ENCODE measurements around the gene ESR1.

Gene ESR1

GRCh38 chr6:152096863-152097496, 289.5 kb downstream of the ESR1 start:
- H3K4me1 ChIP-seq = no peaks in the 10 kb centered on the region
- no peak overlapping the region for H3K4me3 ChIP-seq
- H3K9ac ChIP-seq = no peak overlapping the region
- H3K9me3 ChIP-seq = no peaks in the 10 kb centered on the region
- no peak overlapping the region for H3K4me2 ChIP-seq
- H3K27ac ChIP-seq = no peak overlapping the region
- 0 out of 2 replicates have a peak, but pooled peaks cover 6% of the 10 kb centered on the region for H4K20me1 ChIP-seq
- H3K27me3 ChIP-seq = no peaks in the 10 kb centered on the region
- no peak for TF ChIP-seq Cebpa-rat (IDR thresholded peaks at IDR 0.05)
- peaks cover 5% of the 10 kb centered on the region for H3K36me3 ChIP-seq

GRCh38 chr6:152098683-152099082, 291.2 kb downstream of the ESR1 start:
- Histone ChIP-seq H3K36me3 (peaks cover 5% of the 10 kb centered on the region), H4K20me1 (0 out of 2 replicates have a peak, but pooled peaks cover 6% of the 10 kb centered on the region), H3K4me3 (peak overlapping the region; percentile 68), H3K4me1 (no peaks in the 10 kb centered on the region), H3K27me3 (no peaks in the 10 kb centered on the region), H3K4me2 (no peak overlapping the region), H3K9ac (peak overlapping the region; percentile 77), H3K27ac (peak overlapping the region; percentile 68), H3K9me3 (no peaks in the 10 kb centered on the region)
- no peak for TF ChIP-seq Cebpa-rat (IDR thresholded peaks at IDR 0.05)

- TF ChIP-seq Cebpa-rat (IDR thresholded peaks at IDR 0.05) = no peak
- 0 out of 2 replicates have a peak, but pooled peaks cover 6% of the 10 kb centered on the region for H4K20me1 ChIP-seq
- no peak overlapping the region for H3K9ac ChIP-seq
- no peak overlapping the region for H3K4me2 ChIP-seq
- H3K9me3 ChIP-seq = no peaks in the 10 kb centered on the region
- H3K36me3 ChIP-seq = peaks cover 5% of the 10 kb centered on the region
- no peaks in the 10 kb centered on the region for H3K27me3 ChIP-seq
- no peaks in the 10 kb centered on the region for H3K4me1 ChIP-seq
- H3K27ac ChIP-seq = no peak overlapping the region
- no peak overlapping the region for H3K4me3 ChIP-seq
These were observed 292.1 kb downstream of the ESR1 start for GRCh38 chr6:152099446-152100182.

GRCh38 chr6:152100183-152100618, 292.7 kb downstream of the ESR1 start:
- H3K9ac ChIP-seq = no peak overlapping the region
- H3K4me1 ChIP-seq = no peaks in the 10 kb centered on the region
- TF ChIP-seq Cebpa-rat (IDR thresholded peaks at IDR 0.05) = no peak
- H4K20me1 ChIP-seq = 0 out of 2 replicates have a peak, but pooled peaks cover 6% of the 10 kb centered on the region
- H3K4me2 ChIP-seq = no peak overlapping the region
- peaks cover 5% of the 10 kb centered on the region for H3K36me3 ChIP-seq
- H3K27ac ChIP-seq = no peak overlapping the region
- H3K27me3 ChIP-seq = no peaks in the 10 kb centered on the region
- H3K4me3 ChIP-seq = no peak overlapping the region
- H3K9me3 ChIP-seq = no peaks in the 10 kb centered on the region

GRCh38 chr6:152107973-152108372, 300.5 kb downstream of the ESR1 start:
- H3K9me3 ChIP-seq = no peaks in the 10 kb centered on the region
- no peaks in the 10 kb centered on the region for H4K20me1 ChIP-seq
- no peaks in the 10 kb centered on the region for H3K36me3 ChIP-seq
- no peaks in the 10 kb centered on the region; the same call in 1 of the 2 replicates for H3K4me1 ChIP-seq
- no peak overlapping the region for H3K4me3 ChIP-seq
- no peak overlapping the region for H3K9ac ChIP-seq
- H3K27ac ChIP-seq = no peak overlapping the region
- TF ChIP-seq Cebpa-rat (IDR thresholded peaks at IDR 0.05) = no peak
- H3K4me2 ChIP-seq = no peak overlapping the region
- H3K27me3 ChIP-seq = no peaks in the 10 kb centered on the region

GRCh38 chr6:152110886-152111820, 303.7 kb downstream of the ESR1 start:
- Histone ChIP-seq H3K27me3 (no peaks in the 10 kb centered on the region), H3K4me3 (no peak overlapping the region), H3K4me1 (no peaks in the 10 kb centered on the region; the same call in 1 of the 2 replicates), H3K4me2 (peak overlapping the region; percentile 22; the same call in 1 of the 2 replicates), H3K9me3 (no peaks in the 10 kb centered on the region), H3K27ac (no peak overlapping the region), H3K36me3 (no peaks in the 10 kb centered on the region), H4K20me1 (no peaks in the 10 kb centered on the region), H3K9ac (no peak overlapping the region)
- TF ChIP-seq Cebpa-rat (IDR thresholded peaks at IDR 0.05) = no peak

GRCh38 chr6:152112491-152113261, 305.2 kb downstream of the ESR1 start:
- Histone ChIP-seq H3K4me1 (no peaks in the 10 kb centered on the region; the same call in 1 of the 2 replicates), H3K9me3 (no peaks in the 10 kb centered on the region), H3K9ac (no peak overlapping the region), H4K20me1 (no peaks in the 10 kb centered on the region), H3K4me3 (no peak overlapping the region), H3K4me2 (no peak overlapping the region), H3K27ac (no peak overlapping the region), H3K36me3 (no peaks in the 10 kb centered on the region), H3K27me3 (no peaks in the 10 kb centered on the region)
- no peak for TF ChIP-seq Cebpa-rat (IDR thresholded peaks at IDR 0.05)

GRCh38 chr6:152117156-152118133, 310.0 kb downstream of the ESR1 start:
- TF ChIP-seq Cebpa-rat (IDR thresholded peaks at IDR 0.05) = no peak
- Histone ChIP-seq H3K4me1 (no peaks in the 10 kb centered on the region), H3K27ac (no peak overlapping the region), H3K4me2 (no peak overlapping the region), H3K27me3 (no peaks in the 10 kb centered on the region), H3K9ac (no peak overlapping the region), H4K20me1 (no peaks in the 10 kb centered on the region), H3K36me3 (peaks cover 25% of the 10 kb centered on the region), H3K9me3 (no peaks in the 10 kb centered on the region), H3K4me3 (no peak overlapping the region)

All from BLaER1 (cell line).